Endothelial cell of umbilical vein (primary cell): ENCODE data around the gene AFTPH. TPM values are rescaled to one million over a fixed set of nuclear protein-coding genes. Genes with fewer than 3 reads are reported as not detected.

Experiments
- BruUV-seq: library from RNA; stranded (reverse); fragments of 400-500 nt; replicated peaks from 2 replicates; lab custom pipeline; 2021; lab: Mats Ljungman, UMichigan
- CTCF ChIA-PET: fragments of 300-600, 350-600 bp; sonication (Branson Sonifier 250); formaldehyde crosslinking; loops from one replicate; lab custom pipeline; 2021; ENCODE audit warnings: antibody characterized with exemption, inconsistent platforms; lab: Charles Lee
- POLR2A ChIA-PET: fragments of 300-600, 350-600 bp; sonication (Branson Sonifier 250); formaldehyde crosslinking; loops from one replicate; lab custom pipeline; 2021; ENCODE audit warnings: antibody characterized with exemption, inconsistent platforms; lab: Charles Lee
- DNase-seq: peaks from one replicate; pipeline ENCODE4 v3.0.0-alpha.2; 2011; ENCODE audit warnings: low read depth, low spot score
- FAIRE-seq: peaks from 2 replicates; lab custom pipeline; 2011; peaks lifted over from hg19 to GRCh38; lab: Jason Lieb, UNC
- H2AFZ ChIP-seq: 2 replicates; pipeline ENCODE4 v1.6.0; 2012; ENCODE audit warnings: low read depth, low read length, control low read depth, inconsistent platforms
- H3K27ac ChIP-seq: 2 replicates; pipeline ENCODE4 v1.5.1; 2011; ENCODE audit warnings: low read depth, mild to moderate bottlenecking, control low read depth, low read length, moderate library complexity; ENCODE audit not compliant: insufficient read depth
- H3K27me3 ChIP-seq, 2 experiments: 2 replicates each; pipeline versions ENCODE4 v1.6.0 to v1.6.1; 2011; ENCODE audit warnings: low read length in 2 of 2, mixed read lengths in 1 of 2; ENCODE audit not compliant: control insufficient read depth in 2 of 2, insufficient read depth in 2 of 2
- H3K36me3 ChIP-seq, 2 experiments: 2 replicates in 1 of 2; 3 replicates in 1 of 2; pipeline ENCODE4 v1.5.1; 2011; ENCODE audit warnings: low read length in 2 of 2, mild to moderate bottlenecking in 1 of 2, moderate library complexity in 1 of 2; ENCODE audit not compliant: control insufficient read depth in 2 of 2, insufficient read depth in 2 of 2; ENCODE audit errors: extremely low read depth in 1 of 2
- H3K4me1 ChIP-seq: 3 replicates; pipeline ENCODE4 v1.5.1; 2011; ENCODE audit warnings: mild to moderate bottlenecking, low read length; ENCODE audit not compliant: control insufficient read depth, insufficient read depth; ENCODE audit errors: extremely low read depth
- H3K4me2 ChIP-seq: 2 replicates; pipeline ENCODE4 v1.6.1; 2011; ENCODE audit warnings: low read length, control low read depth, mixed read lengths; ENCODE audit not compliant: insufficient read depth
- H3K4me3 ChIP-seq, 3 experiments: fragments of 200-600 bp in 1 of 3; sonication (generic), shearing (Covaris generic) in 1 of 3; replicated peaks in 1 of 3; 2 replicates each; pipeline ENCODE4 v1.5.1; 2011 to 2016; ENCODE audit warnings: control low read depth in 3 of 3, low read length in 3 of 3, mild to moderate bottlenecking in 2 of 3, inconsistent platforms in 1 of 3, low read depth in 1 of 3, moderate library complexity in 1 of 3; ENCODE audit not compliant: insufficient read depth in 1 of 3
- H3K79me2 ChIP-seq: 2 replicates; pipeline ENCODE4 v1.6.0; 2012; ENCODE audit warnings: low read length, inconsistent platforms; ENCODE audit not compliant: control insufficient read depth, insufficient read depth
- H3K9ac ChIP-seq: replicated peaks from 2 replicates; pipeline ENCODE3; 2011; ENCODE audit warnings: low read length, control low read depth; ENCODE audit not compliant: insufficient read depth; ENCODE audit errors: extremely low read depth
- H3K9me1 ChIP-seq: replicated peaks from 3 replicates; pipeline ENCODE4 v1.6.0; 2011; ENCODE audit warnings: mild to moderate bottlenecking, low read length; ENCODE audit not compliant: control insufficient read depth, insufficient read depth; ENCODE audit errors: extremely low read depth
- H3K9me3 ChIP-seq: replicated peaks from 2 replicates; pipeline ENCODE4 v1.5.1; 2012; ENCODE audit warnings: low read length, inconsistent platforms; ENCODE audit not compliant: control insufficient read depth, insufficient read depth
- H4K20me1 ChIP-seq: replicated peaks from 2 replicates; pipeline ENCODE3; 2011; ENCODE audit warnings: mild to moderate bottlenecking, low read length; ENCODE audit not compliant: control insufficient read depth, insufficient read depth; ENCODE audit errors: extremely low read depth
- EZH2 ChIP-seq: IDR thresholded peaks from 2 replicates; pipeline ENCODE4 v1.6.1; 2012; ENCODE audit warnings: borderline replicate concordance, low read depth, mild to moderate bottlenecking, moderate library complexity, low read length, inconsistent platforms; ENCODE audit not compliant: severe bottlenecking
- FOS ChIP-seq: IDR thresholded peaks from 2 replicates; pipeline ENCODE4 v1.6.1; 2011; ENCODE audit warnings: mild to moderate bottlenecking, low read length, moderate library complexity, borderline replicate concordance; ENCODE audit not compliant: insufficient read depth
- GATA2 ChIP-seq: IDR thresholded peaks from 2 replicates; pipeline ENCODE4 v1.7.0; 2011; ENCODE audit warnings: low read depth, mild to moderate bottlenecking, moderate library complexity, mixed read lengths, low read length; ENCODE audit not compliant: insufficient read length, insufficient read depth
- JUN ChIP-seq: IDR thresholded peaks from 2 replicates; pipeline ENCODE4 v1.6.1; 2011; ENCODE audit warnings: borderline replicate concordance, low read depth; ENCODE audit not compliant: insufficient read length, insufficient read depth
- MYC ChIP-seq: IDR thresholded peaks from one replicate; pipeline ENCODE4 v1.6.1; 2011; ENCODE audit warnings: mild to moderate bottlenecking, low read depth, low read length
- POLR2A ChIP-seq: IDR thresholded peaks from 2 replicates; pipeline ENCODE4 v1.6.1; 2012; ENCODE audit warnings: low read depth, mild to moderate bottlenecking, control low read depth, low read length
- POLR2AphosphoS5 ChIP-seq: IDR thresholded peaks from 2 replicates; pipeline ENCODE4 v1.6.1; 2012; ENCODE audit warnings: low read depth, mild to moderate bottlenecking, control low read depth, low read length, moderate library complexity; ENCODE audit not compliant: insufficient read depth
- dilution Hi-C: fragments of 300-500 bp; cut with MboI; formaldehyde crosslinking; loops from one replicate; pipeline ENCODE4 v1.15.0; 2019; ENCODE audit warnings: low sequenced_read_pairs; ENCODE audit not compliant: extremely low pct_ligation_motif_present
- intact Hi-C: fragments of 100-400 bp; cut with micrococcal nuclease; formaldehyde crosslinking; loops from one replicate; pipeline ENCODE4 v1.10.0; 2022
- polyA plus RNA-seq, 4 experiments: library from polyadenylated mRNA; depleted of rRNA in 3 of 4; stranded (reverse) in 3 of 4; unstranded in 1 of 4; fragments of >200 nt; gene quantifications; 2 replicates each; pipeline versions ENCODE4 v1.2.1 to v1.2.3, GENCODE V29; 2011 to 2012; ENCODE audit warnings: missing spikeins in 1 of 4
- total RNA-seq: library from RNA; stranded (reverse); gene quantifications from 2 replicates; pipeline ENCODE4 v1.2.3, GENCODE V29; 2021
- TF ChIP-seq, protein P1 (sequence below), 2 donors: IDR thresholded peaks; 1 replicate in 1 of 2; 2 replicates in 1 of 2; pipeline ENCODE4 v1.5.1; 2011; ENCODE audit warnings: low read length in 2 of 2, mild to moderate bottlenecking in 2 of 2, moderate library complexity in 2 of 2, control low read depth in 1 of 2, inconsistent platforms in 1 of 2, low read depth in 1 of 2; ENCODE audit not compliant: insufficient read depth in 1 of 2; ENCODE audit errors: extremely low read depth in 1 of 2
- TF ChIP-seq, protein P2 (sequence below): IDR thresholded peaks from 2 replicates; pipeline ENCODE4 v1.6.1; 2011; ENCODE audit not compliant: insufficient read depth, insufficient read length

Gene AFTPH
- total and polyA plus RNA-seq, 2 donors (not counting 3 experiments of a cell fraction or from before 2014, with no cell fraction given), result 6.9 to 15.3 TPM

DNA sequence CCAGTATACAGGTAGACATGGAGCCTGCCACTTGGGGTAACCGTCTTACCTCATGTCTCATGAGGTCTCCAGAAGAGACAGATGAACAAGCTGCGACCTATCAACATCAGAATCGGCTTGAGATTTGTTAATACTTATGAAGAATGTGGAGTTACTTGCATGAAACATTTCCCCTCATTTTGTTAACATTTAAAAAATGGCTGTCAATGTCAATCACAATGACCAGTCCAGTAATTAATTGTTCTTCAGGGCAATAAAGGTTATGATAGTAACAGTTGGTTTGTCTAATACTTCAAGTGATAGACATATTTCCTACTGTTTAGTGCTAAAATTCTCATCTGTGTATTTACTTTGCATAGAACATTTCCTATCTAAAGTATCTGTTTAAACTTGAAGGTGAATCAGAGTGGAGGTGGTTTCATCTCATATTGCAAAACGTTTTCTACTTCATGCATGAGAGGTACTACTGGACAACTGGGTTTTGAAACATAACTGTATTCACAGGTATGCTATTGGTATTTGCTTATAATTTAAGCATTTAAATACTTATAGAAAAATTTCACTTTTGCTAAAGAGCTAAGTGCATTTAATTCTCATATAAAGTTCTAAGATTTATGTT is 114.5 kb downstream of the AFTPH start:
- Histone ChIP-seq H3K4me2 (no peak overlapping the region), H3K9me1 (no peaks in the 10 kb centered on the region), H3K27me3 (no peaks in the 10 kb centered on the region), H3K79me2 (peaks cover 70% of the 10 kb centered on the region), H3K4me1 (peaks cover 4% of the 10 kb centered on the region), H3K27ac (no peak overlapping the region), H3K36me3 (peaks cover 5% of the 10 kb centered on the region in 2 experiments), H3K9ac (no peak overlapping the region), H3K9me3 (no peaks in the 10 kb centered on the region), H3K4me3 (no peak overlapping the region), H4K20me1 (no peaks in the 10 kb centered on the region), H2AFZ (no peak overlapping the region)
- ChIA-PET POLR2A (no interaction called here), CTCF (interaction anchor here (0.6 to 1.6 kb wide), 2 partner anchors 52 to 228 kb away, joined by 3 to 5 read pairs; no protein-coding TSS in a partner anchor)
- FAIRE-seq, result no peak
- dilution Hi-C loops (no loop called here), intact Hi-C loops (no loop called here)
- BruUV-seq, result no TSS peak
- no peak for DNase-seq
- TF ChIP-seq JUN, result no peak
- TF ChIP-seq, protein P1, sequence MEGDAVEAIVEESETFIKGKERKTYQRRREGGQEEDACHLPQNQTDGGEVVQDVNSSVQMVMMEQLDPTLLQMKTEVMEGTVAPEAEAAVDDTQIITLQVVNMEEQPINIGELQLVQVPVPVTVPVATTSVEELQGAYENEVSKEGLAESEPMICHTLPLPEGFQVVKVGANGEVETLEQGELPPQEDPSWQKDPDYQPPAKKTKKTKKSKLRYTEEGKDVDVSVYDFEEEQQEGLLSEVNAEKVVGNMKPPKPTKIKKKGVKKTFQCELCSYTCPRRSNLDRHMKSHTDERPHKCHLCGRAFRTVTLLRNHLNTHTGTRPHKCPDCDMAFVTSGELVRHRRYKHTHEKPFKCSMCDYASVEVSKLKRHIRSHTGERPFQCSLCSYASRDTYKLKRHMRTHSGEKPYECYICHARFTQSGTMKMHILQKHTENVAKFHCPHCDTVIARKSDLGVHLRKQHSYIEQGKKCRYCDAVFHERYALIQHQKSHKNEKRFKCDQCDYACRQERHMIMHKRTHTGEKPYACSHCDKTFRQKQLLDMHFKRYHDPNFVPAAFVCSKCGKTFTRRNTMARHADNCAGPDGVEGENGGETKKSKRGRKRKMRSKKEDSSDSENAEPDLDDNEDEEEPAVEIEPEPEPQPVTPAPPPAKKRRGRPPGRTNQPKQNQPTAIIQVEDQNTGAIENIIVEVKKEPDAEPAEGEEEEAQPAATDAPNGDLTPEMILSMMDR (IDR thresholded peaks at IDR 0.05; ENCODE audit: extremely low read depth in 1 of 2, insufficient read depth in 1 of 2, low read depth in 1 of 2, low read length in 2 of 2), result no peak
- TF ChIP-seq EZH2, result no peak
- no peak for TF ChIP-seq POLR2A
- TF ChIP-seq FOS, result no peak
- TF ChIP-seq POLR2AphosphoS5, result no peak
- TF ChIP-seq, protein P2, sequence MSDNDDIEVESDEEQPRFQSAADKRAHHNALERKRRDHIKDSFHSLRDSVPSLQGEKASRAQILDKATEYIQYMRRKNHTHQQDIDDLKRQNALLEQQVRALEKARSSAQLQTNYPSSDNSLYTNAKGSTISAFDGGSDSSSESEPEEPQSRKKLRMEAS, result no peak
- TF ChIP-seq MYC, result no peak
- no peak for TF ChIP-seq GATA2
